Loucy (cell line): Measurements from ENCODE around the gene TMEM168.

ENCODE experiments used
- H2AFZ ChIP-seq: fragments of 200-600 bp; sonication (generic); 2 replicates; pipeline ENCODE4 v1.6.0; 2016; ENCODE audit warnings: antibody characterized with exemption, mild to moderate bottlenecking, low read length, moderate library complexity
- H3F3A ChIP-seq: fragments of 200-600 bp; 2 replicates; pipeline ENCODE4 v1.6.0; 2016; ENCODE audit warnings: antibody characterized with exemption, low read depth, mild to moderate bottlenecking
- H3K27me3 ChIP-seq: fragments of 200-600 bp; sonication (generic); 2 replicates; pipeline ENCODE4 v1.6.1; 2014; ENCODE audit warnings: low read length, mild to moderate bottlenecking; ENCODE audit not compliant: insufficient read depth, poor library complexity, severe bottlenecking
- H3K36me3 ChIP-seq: fragments of 200-600 bp; sonication (generic); 2 replicates; pipeline ENCODE4 v1.6.1; 2016; ENCODE audit warnings: low read length; ENCODE audit not compliant: insufficient read depth
- H3K4me1 ChIP-seq: fragments of 200-600 bp; sonication (generic); 2 replicates; pipeline ENCODE4 v1.5.1; 2014; ENCODE audit warnings: low read length, mild to moderate bottlenecking; ENCODE audit not compliant: insufficient read depth, poor library complexity, severe bottlenecking
- H3K4me2 ChIP-seq: fragments of 200-600 bp; sonication (generic); 2 replicates; pipeline ENCODE4 v1.6.0; 2014; ENCODE audit warnings: antibody characterized with exemption, low read length, low read depth, mild to moderate bottlenecking; ENCODE audit not compliant: poor library complexity, severe bottlenecking
- H3K4me3 ChIP-seq: fragments of 200-600 bp; sonication (generic); 2 replicates; pipeline ENCODE4 v1.5.1; 2014; ENCODE audit warnings: low read length, mild to moderate bottlenecking, mixed read lengths; ENCODE audit not compliant: poor library complexity, severe bottlenecking
- H3K79me2 ChIP-seq: fragments of 200-600 bp; sonication (generic); 2 replicates; pipeline ENCODE4 v1.6.1; 2014; ENCODE audit warnings: low read length; ENCODE audit not compliant: insufficient read depth
- H3K9ac ChIP-seq: fragments of 200-600 bp; sonication (generic); 2 replicates; pipeline ENCODE4 v1.6.0; 2014; ENCODE audit warnings: mild to moderate bottlenecking, low read depth, low read length, moderate library complexity; ENCODE audit not compliant: poor library complexity, severe bottlenecking
- H3K9me2 ChIP-seq: fragments of 200-600 bp; sonication (generic); replicated peaks from 2 replicates; pipeline ENCODE4 v1.6.1; 2016; ENCODE audit warnings: low read depth, low read length, mixed read lengths
- H3K9me3 ChIP-seq: fragments of 200-600 bp; sonication (generic); 2 replicates; pipeline ENCODE4 v1.6.1; 2014; ENCODE audit warnings: mild to moderate bottlenecking, antibody characterized with exemption, low read length, low read depth; ENCODE audit not compliant: insufficient read depth
- H4K20me1 ChIP-seq: fragments of 200-600 bp; sonication (generic); 2 replicates; pipeline ENCODE4 v1.6.0; 2014; ENCODE audit warnings: antibody characterized with exemption, low read length, mild to moderate bottlenecking; ENCODE audit not compliant: insufficient read depth, poor library complexity, severe bottlenecking
- CTCF ChIP-seq: fragments of 200-600 bp; sonication (generic); conservative IDR thresholded peaks from 2 replicates; pipeline ENCODE4 v1.5.1; 2014; ENCODE audit warnings: mild to moderate bottlenecking, antibody characterized with exemption, low read length
- EZH2phosphoT487 ChIP-seq: fragments of 200-600 bp; IDR thresholded peaks from 2 replicates; pipeline ENCODE4 v1.6.1; 2018; ENCODE audit warnings: antibody characterized with exemption, mild to moderate bottlenecking, moderate library complexity, borderline replicate concordance

Gene TMEM168

GRCh38 chr7:112743811-112744210, 46.4 kb downstream of the TMEM168 start:
- no peaks in the 10 kb centered on the region for H3F3A ChIP-seq
- H3K79me2 ChIP-seq, result no peaks in the 10 kb centered on the region
- H3K9me3 ChIP-seq, result no peaks in the 10 kb centered on the region
- no peak overlapping the region for H2AFZ ChIP-seq
- H3K4me3 ChIP-seq, result no peak overlapping the region
- TF ChIP-seq CTCF (no peak), EZH2phosphoT487 (no peak)
- H3K36me3 ChIP-seq, result no peaks in the 10 kb centered on the region
- H3K4me1 ChIP-seq, result no peaks in the 10 kb centered on the region
- no peak overlapping the region for H3K9ac ChIP-seq
- no peak overlapping the region for H3K4me2 ChIP-seq
- no peaks in the 10 kb centered on the region for H4K20me1 ChIP-seq
- H3K27me3 ChIP-seq, result no peaks in the 10 kb centered on the region
- H3K9me2 ChIP-seq, result no peaks in the 10 kb centered on the region

- no peak overlapping the region for H3K4me2 ChIP-seq
- H3K27me3 ChIP-seq, result no peaks in the 10 kb centered on the region
- H3F3A ChIP-seq, result no peaks in the 10 kb centered on the region
- H3K9me2 ChIP-seq, result no peaks in the 10 kb centered on the region
- no peak overlapping the region for H3K4me3 ChIP-seq
- no peaks in the 10 kb centered on the region for H3K9me3 ChIP-seq
- H3K4me1 ChIP-seq, result no peaks in the 10 kb centered on the region
- H2AFZ ChIP-seq, result no peak overlapping the region
- no peak overlapping the region for H3K9ac ChIP-seq
- no peaks in the 10 kb centered on the region for H3K36me3 ChIP-seq
- H4K20me1 ChIP-seq, result no peaks in the 10 kb centered on the region
- no peak for TF ChIP-seq CTCF
- TF ChIP-seq EZH2phosphoT487, result no peak
- no peaks in the 10 kb centered on the region for H3K79me2 ChIP-seq
These were observed 49.5 kb downstream of the TMEM168 start for GRCh38 chr7:112740667-112741066.

- no peak overlapping the region for H3K9ac ChIP-seq
- H3K36me3 ChIP-seq, result no peaks in the 10 kb centered on the region
- no peak overlapping the region for H2AFZ ChIP-seq
- H3F3A ChIP-seq, result no peaks in the 10 kb centered on the region
- H3K4me1 ChIP-seq, result no peaks in the 10 kb centered on the region
- no peaks in the 10 kb centered on the region for H3K79me2 ChIP-seq
- H3K9me3 ChIP-seq, result no peaks in the 10 kb centered on the region
- no peak overlapping the region for H3K4me2 ChIP-seq
- TF ChIP-seq EZH2phosphoT487 (no peak), CTCF (no peak)
- no peak overlapping the region for H3K4me3 ChIP-seq
- H4K20me1 ChIP-seq, result no peaks in the 10 kb centered on the region
- no peaks in the 10 kb centered on the region for H3K9me2 ChIP-seq
- H3K27me3 ChIP-seq, result no peaks in the 10 kb centered on the region
These were observed 50.6 kb downstream of the TMEM168 start for GRCh38 chr7:112739436-112740180.
